Measurements from ENCODE around the gene HSFX3.
"Not testable (repeated sequence)": the region's sequence is repeated elsewhere in the genome, so short reads cannot be mapped to it uniquely, and the experiment has no call there.

Gene HSFX3

GRCh38 chrX:149549701-149550100 is at the start of gene HSFX3:
Gene HSFX3 (minus strand): TSS chrX:149549924. CDS start chrX:149549852, 72 bp downstream.
- not testable (repeated sequence) for DNase-seq

- DNase-seq, result not testable (repeated sequence)
Observed at GRCh38 chrX:149598603-149599002, 48.9 kb upstream of the HSFX3 start.

- DNase-seq, result not testable (repeated sequence)
Observed at GRCh38 chrX:149595943-149596342, 46.2 kb upstream of the HSFX3 start.

- not testable (repeated sequence) for DNase-seq
Observed at GRCh38 chrX:149595214-149595613, 45.5 kb upstream of the HSFX3 start, which contains the start of gene HSFX2. Gene HSFX2 (minus strand): TSS chrX:149595314. CDS start chrX:149594700, 614 bp downstream.

GRCh38 chrX:149590993-149591392 is 41.3 kb upstream of the HSFX3 start:
- DNase-seq, result not testable (repeated sequence)

- not testable (repeated sequence) for DNase-seq
Observed at GRCh38 chrX:149587359-149587758, 37.6 kb upstream of the HSFX3 start, which contains the start of gene MAGEA9B. Gene MAGEA9B (minus strand): TSS chrX:149587459. CDS start chrX:149583179, 4,280 bp downstream.

GRCh38 chrX:149585631-149586030 is 35.9 kb upstream of the HSFX3 start:
- not testable (repeated sequence) for DNase-seq

GRCh38 chrX:149573456-149573855 is 23.7 kb upstream of the HSFX3 start:
- not testable (repeated sequence) for DNase-seq

GRCh38 chrX:149572743-149573142 is 23.0 kb upstream of the HSFX3 start:
- DNase-seq, result no peak

- no peak for DNase-seq
Observed at GRCh38 chrX:149571770-149572169, 22.0 kb upstream of the HSFX3 start.

- no peak for DNase-seq
Observed at GRCh38 chrX:149570668-149571067, 20.9 kb upstream of the HSFX3 start.

GRCh38 chrX:149569770-149570169 is 20.0 kb upstream of the HSFX3 start:
- no peak for DNase-seq

- DNase-seq, result no peak
Observed at GRCh38 chrX:149568701-149569296, 19.1 kb upstream of the HSFX3 start.

GRCh38 chrX:149567621-149568417 is 18.1 kb upstream of the HSFX3 start:
- no peak for DNase-seq

GRCh38 chrX:149563359-149563758 is 13.6 kb upstream of the HSFX3 start:
- DNase-seq, result no peak

- DNase-seq, result not testable (repeated sequence)
Observed at GRCh38 chrX:149555251-149555650, 5.5 kb upstream of the HSFX3 start.

GRCh38 chrX:149551939-149552248 is 2.2 kb upstream of the HSFX3 start:
- not testable (repeated sequence) for DNase-seq

- DNase-seq, result not testable (repeated sequence)
Observed at GRCh38 chrX:149551245-149551938, 1.7 kb upstream of the HSFX3 start.

- not testable (repeated sequence) for DNase-seq
Observed at GRCh38 chrX:149550454-149550853, 730 bp upstream of the HSFX3 start.

GRCh38 chrX:149547782-149548181 is 1.9 kb downstream of the HSFX3 start:
- DNase-seq, result not testable (repeated sequence)

- DNase-seq, result not testable (repeated sequence)
Observed at GRCh38 chrX:149546962-149547361, 2.8 kb downstream of the HSFX3 start.

- not testable (repeated sequence) for DNase-seq
Observed at GRCh38 chrX:149545545-149546543, 3.9 kb downstream of the HSFX3 start.
